Mucosa of stomach (tissue), 1 donor: ENCODE measurements around the gene PLCH1.

Experiments
- H3K27me3 ChIP-seq: one replicate; pipeline ENCODE4 v1.7.0; 2013; ENCODE audit warnings: mild to moderate bottlenecking, low read length; ENCODE audit not compliant: control insufficient read depth, insufficient read depth
- H3K36me3 ChIP-seq: one replicate; pipeline ENCODE4 v1.7.0; 2013; ENCODE audit warnings: low read length; ENCODE audit not compliant: control insufficient read depth, insufficient read depth
- H3K4me1 ChIP-seq: one replicate; pipeline ENCODE4 v1.7.0; 2013; ENCODE audit warnings: mild to moderate bottlenecking, low read length; ENCODE audit not compliant: control insufficient read depth, insufficient read depth
- H3K4me3 ChIP-seq: one replicate; pipeline ENCODE4 v1.7.0; 2013; ENCODE audit warnings: low read length
- H3K9ac ChIP-seq: one replicate; pipeline ENCODE4 v1.7.0; 2013; ENCODE audit warnings: mild to moderate bottlenecking, low read length, moderate library complexity
- H3K9me3 ChIP-seq: one replicate; pipeline ENCODE4 v1.7.0; 2013; ENCODE audit warnings: mild to moderate bottlenecking, low read length, moderate library complexity; ENCODE audit not compliant: control insufficient read depth
- donor health status: Pancreatic carcinoma.

PLCH1 gene

DNA sequence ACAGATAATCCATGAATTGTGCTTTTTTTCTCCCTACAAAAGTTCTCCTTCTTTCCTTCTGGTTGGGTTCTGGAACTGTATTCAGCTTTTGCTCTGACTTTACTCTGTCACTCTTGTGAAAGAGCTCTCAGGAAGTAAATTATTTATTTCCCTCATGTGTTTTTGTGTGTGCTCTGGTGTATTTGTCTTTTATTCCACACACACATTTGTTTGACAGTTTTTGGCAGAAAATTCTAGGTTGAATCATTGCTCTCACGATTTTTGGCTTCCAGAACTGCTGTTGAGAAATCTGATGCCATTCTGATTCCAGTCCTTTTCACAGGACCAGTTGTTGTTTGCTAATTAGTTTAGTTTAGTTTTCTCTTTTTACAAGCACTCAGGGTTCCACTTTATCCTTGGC, 172.8 kb downstream of the PLCH1 start:
- no peaks in the 10 kb centered on the region for H3K27me3 ChIP-seq
- H3K36me3 ChIP-seq, result no peaks in the 10 kb centered on the region
- H3K9me3 ChIP-seq, result no peaks in the 10 kb centered on the region
- H3K4me3 ChIP-seq, result no peak overlapping the region
- H3K9ac ChIP-seq, result no peak overlapping the region
- no peaks in the 10 kb centered on the region for H3K4me1 ChIP-seq

GRCh38 chr3:155568295-155568694, 176.6 kb downstream of the PLCH1 start:
- Histone ChIP-seq H3K27me3 (no peaks in the 10 kb centered on the region), H3K36me3 (no peaks in the 10 kb centered on the region), H3K9me3 (no peaks in the 10 kb centered on the region), H3K9ac (no peak overlapping the region), H3K4me1 (no peaks in the 10 kb centered on the region), H3K4me3 (no peak overlapping the region)

DNA sequence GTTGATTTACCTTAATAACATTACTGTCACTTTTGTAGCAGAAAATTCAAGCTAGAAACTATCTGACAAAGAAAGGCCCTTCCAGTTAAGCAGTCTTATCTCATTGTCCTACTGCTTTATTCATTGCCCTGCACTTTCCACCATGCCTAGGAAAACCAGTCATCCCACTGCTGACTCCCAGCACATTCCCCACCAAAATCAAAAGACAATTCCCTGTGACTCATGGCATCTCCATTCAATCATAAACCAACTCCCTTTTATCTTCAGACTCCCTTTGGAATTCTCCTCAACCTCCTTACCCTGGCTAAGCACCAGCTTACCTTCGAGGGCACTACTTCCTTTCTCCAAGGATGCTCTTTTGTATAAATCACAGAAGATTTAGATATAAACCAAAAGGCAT, 184.3 kb downstream of the PLCH1 start:
- Histone ChIP-seq H3K4me3 (no peak overlapping the region), H3K9ac (no peak overlapping the region), H3K4me1 (peaks cover 2% of the 10 kb centered on the region), H3K27me3 (no peaks in the 10 kb centered on the region), H3K36me3 (no peaks in the 10 kb centered on the region), H3K9me3 (no peaks in the 10 kb centered on the region)

DNA sequence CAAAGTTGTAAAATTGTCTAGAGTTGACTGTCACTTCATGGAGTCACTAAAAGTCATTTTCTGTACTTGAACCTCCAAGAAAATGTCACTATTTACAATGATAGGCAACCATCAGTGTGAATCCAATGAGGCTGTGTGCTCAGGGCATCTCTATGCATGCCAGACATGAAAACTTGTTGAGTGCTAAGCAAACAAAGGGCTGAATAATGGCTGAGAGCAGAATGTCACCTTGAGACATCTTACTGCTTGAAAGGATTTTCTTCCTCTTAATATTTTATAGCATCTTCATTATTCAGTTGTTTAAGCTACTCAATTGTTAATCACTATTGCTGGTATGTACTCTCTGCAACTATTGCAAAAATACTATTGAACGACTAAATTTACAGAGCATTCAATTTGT, 184.7 kb downstream of the PLCH1 start:
- H3K27me3 ChIP-seq, result no peaks in the 10 kb centered on the region
- no peak overlapping the region for H3K4me3 ChIP-seq
- H3K36me3 ChIP-seq, result no peaks in the 10 kb centered on the region
- H3K4me1 ChIP-seq, result peaks cover 7% of the 10 kb centered on the region
- H3K9me3 ChIP-seq, result no peaks in the 10 kb centered on the region
- H3K9ac ChIP-seq, result no peak overlapping the region

DNA sequence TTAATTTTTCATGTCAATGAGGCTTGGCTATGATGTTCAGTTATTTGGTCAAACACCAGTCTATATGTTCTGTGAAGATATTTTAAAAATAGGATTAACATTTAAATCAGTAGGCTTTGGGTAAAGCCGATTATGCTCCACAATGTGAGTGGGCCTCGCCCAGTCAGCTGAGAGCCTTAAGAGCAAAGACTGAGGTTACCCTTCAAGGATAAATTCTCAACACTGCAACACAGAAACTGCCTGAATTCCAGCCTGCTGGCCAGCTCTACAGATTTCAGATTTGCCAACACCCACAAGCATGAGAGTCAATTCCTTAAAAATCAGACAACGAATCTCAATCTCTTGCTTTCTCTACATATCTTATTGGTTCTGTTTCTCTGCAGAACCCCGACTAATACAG, 188.3 kb downstream of the PLCH1 start:
- peaks cover 11% of the 10 kb centered on the region for H3K4me1 ChIP-seq
- no peaks in the 10 kb centered on the region for H3K36me3 ChIP-seq
- no peaks in the 10 kb centered on the region for H3K9me3 ChIP-seq
- H3K4me3 ChIP-seq, result no peak overlapping the region
- no peaks in the 10 kb centered on the region for H3K27me3 ChIP-seq
- no peak overlapping the region for H3K9ac ChIP-seq

GRCh38 chr3:155555479-155556060, 189.3 kb downstream of the PLCH1 start:
- Histone ChIP-seq H3K9ac (no peak overlapping the region), H3K4me1 (peaks cover 11% of the 10 kb centered on the region), H3K9me3 (no peaks in the 10 kb centered on the region), H3K27me3 (no peaks in the 10 kb centered on the region), H3K36me3 (no peaks in the 10 kb centered on the region), H3K4me3 (no peak overlapping the region)

GRCh38 chr3:155554777-155555451, 190.0 kb downstream of the PLCH1 start:
- H3K9ac ChIP-seq, result no peak overlapping the region
- H3K4me3 ChIP-seq, result no peak overlapping the region
- H3K36me3 ChIP-seq, result no peaks in the 10 kb centered on the region
- H3K4me1 ChIP-seq, result peaks cover 11% of the 10 kb centered on the region
- H3K27me3 ChIP-seq, result no peaks in the 10 kb centered on the region
- no peaks in the 10 kb centered on the region for H3K9me3 ChIP-seq

- Histone ChIP-seq H3K36me3 (no peaks in the 10 kb centered on the region), H3K4me3 (no peak overlapping the region), H3K27me3 (no peaks in the 10 kb centered on the region), H3K4me1 (peaks cover 11% of the 10 kb centered on the region), H3K9ac (no peak overlapping the region), H3K9me3 (no peaks in the 10 kb centered on the region)
Observed at GRCh38 chr3:155553780-155554179, 191.1 kb downstream of the PLCH1 start.

DNA sequence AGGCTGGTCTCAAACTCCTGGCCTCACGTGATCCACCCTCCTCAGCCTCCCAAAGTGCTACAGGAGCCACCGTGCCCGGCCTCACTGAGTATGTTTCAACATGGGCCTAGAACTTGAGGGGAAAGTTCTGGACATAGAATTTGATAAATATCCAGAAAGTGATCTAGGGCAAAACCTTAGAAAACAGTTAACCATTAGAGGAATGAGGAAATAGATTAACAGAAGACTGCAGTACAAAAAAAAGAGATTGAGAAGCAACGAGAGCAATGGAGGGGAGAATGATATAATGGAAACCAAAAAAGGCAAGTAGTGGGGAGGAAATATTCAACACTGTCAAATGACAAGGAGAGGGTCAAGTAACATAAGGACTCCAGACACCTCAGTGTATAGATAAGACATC, 191.5 kb downstream of the PLCH1 start:
- Histone ChIP-seq H3K4me3 (no peak overlapping the region), H3K4me1 (peaks cover 11% of the 10 kb centered on the region), H3K9ac (no peak overlapping the region), H3K9me3 (no peaks in the 10 kb centered on the region), H3K27me3 (no peaks in the 10 kb centered on the region), H3K36me3 (no peaks in the 10 kb centered on the region)

GRCh38 chr3:155550391-155550790, 194.5 kb downstream of the PLCH1 start:
- H3K4me3 ChIP-seq, result no peak overlapping the region
- no peaks in the 10 kb centered on the region for H3K36me3 ChIP-seq
- H3K4me1 ChIP-seq, result peaks cover 7% of the 10 kb centered on the region
- no peak overlapping the region for H3K9ac ChIP-seq
- H3K9me3 ChIP-seq, result no peaks in the 10 kb centered on the region
- no peaks in the 10 kb centered on the region for H3K27me3 ChIP-seq

- H3K9ac ChIP-seq, result no peak overlapping the region
- H3K9me3 ChIP-seq, result no peaks in the 10 kb centered on the region
- H3K4me1 ChIP-seq, result no peaks in the 10 kb centered on the region
- H3K4me3 ChIP-seq, result no peak overlapping the region
- H3K27me3 ChIP-seq, result no peaks in the 10 kb centered on the region
- H3K36me3 ChIP-seq, result no peaks in the 10 kb centered on the region
Observed at GRCh38 chr3:155549087-155549486, 195.8 kb downstream of the PLCH1 start.

DNA sequence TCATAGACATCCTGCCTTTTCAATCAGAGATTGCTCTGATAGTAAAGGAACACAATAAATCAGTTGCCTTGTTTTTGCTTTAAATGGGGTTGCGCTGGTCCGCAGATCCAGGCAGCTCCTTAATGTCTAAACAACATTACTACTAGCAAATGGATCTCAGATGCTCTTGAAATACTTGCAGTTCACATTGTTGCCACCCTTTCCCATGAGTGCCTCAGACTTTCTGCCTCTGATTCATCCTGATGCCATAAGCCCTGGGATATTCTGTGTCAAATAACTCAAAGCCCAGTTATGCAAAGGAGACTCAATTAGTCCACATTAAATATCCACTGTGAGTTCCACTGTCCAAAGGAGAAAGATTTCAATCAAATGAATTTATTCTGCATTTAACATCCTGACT, 196.7 kb downstream of the PLCH1 start:
- no peak overlapping the region for H3K9ac ChIP-seq

GRCh38 chr3:155535098-155535497, 209.8 kb downstream of the PLCH1 start:
- Histone ChIP-seq H3K9ac (no peak overlapping the region), H3K4me1 (peaks cover 10% of the 10 kb centered on the region), H3K4me3 (no peak overlapping the region), H3K36me3 (no peaks in the 10 kb centered on the region), H3K27me3 (no peaks in the 10 kb centered on the region), H3K9me3 (no peaks in the 10 kb centered on the region)

More for the DNA sequence above, 196.7 kb downstream of the PLCH1 start:
- H3K36me3 ChIP-seq, result no peaks in the 10 kb centered on the region
- no peaks in the 10 kb centered on the region for H3K9me3 ChIP-seq
- no peak overlapping the region for H3K4me3 ChIP-seq
- H3K27me3 ChIP-seq, result no peaks in the 10 kb centered on the region
- no peaks in the 10 kb centered on the region for H3K4me1 ChIP-seq
